Stomach (tissue), 9 donors: ENCODE data around the gene LAMB1. TPM values are rescaled to one million over a fixed set of nuclear protein-coding genes. Genes with fewer than 3 reads are reported as not detected.
"Not testable (repeated sequence)": the region's sequence is repeated elsewhere in the genome, so short reads cannot be mapped to it uniquely, and the experiment has no call there.

ENCODE experiments used
- DNase-seq, 2 donors: peaks; one replicate each; pipeline versions ENCODE4 v3.0.0 to v3.0.0-alpha.2; 2013 to 2019
- H3K27ac ChIP-seq, 5 donors: fragments of 200-600 bp in 4 of 5; sonication (generic) in 4 of 5; one replicate each; pipeline ENCODE4 v1.5.1; 2013 to 2019; ENCODE audit warnings: mild to moderate bottlenecking in 1 of 5, moderate library complexity in 1 of 5
- H3K27me3 ChIP-seq, 3 donors: fragments of 200-600 bp; sonication (generic); one replicate each; pipeline ENCODE4 v1.5.1; 2017 to 2019; ENCODE audit warnings: mixed run types in 1 of 3
- H3K36me3 ChIP-seq, 4 donors: fragments of 200-600 bp; sonication (generic); 1 replicate in 3 of 4; 2 replicates in 1 of 4; pipeline ENCODE4 v1.5.1; 2016 to 2019
- H3K4me1 ChIP-seq, 4 donors: fragments of 200-600 bp; sonication (generic); one replicate each; pipeline ENCODE4 v1.5.1; 2016 to 2019
- H3K4me3 ChIP-seq, 4 donors: fragments of 200-600 bp; sonication (generic) in 3 of 4; one replicate each; pipeline ENCODE4 v1.5.1; 2016 to 2019; ENCODE audit warnings: mild to moderate bottlenecking in 1 of 4
- H3K9me3 ChIP-seq, 4 donors: fragments of 200-600 bp; sonication (generic); one replicate each; pipeline ENCODE4 v1.5.1; 2016 to 2019
- CTCF ChIP-seq, 7 experiments: fragments of 450-650 bp in 4 of 7; fragments of 200-600 bp in 3 of 7; sonication (generic) in 3 of 7; IDR thresholded peaks; one replicate each; pipeline ENCODE4 v1.5.1; 2016 to 2019; ENCODE audit warnings: antibody characterized with exemption in 7 of 7, control low read depth in 2 of 7, mild to moderate bottlenecking in 1 of 7
- EP300 ChIP-seq: sonication (generic); formaldehyde crosslinking; IDR thresholded peaks from one replicate; pipeline ENCODE4 v1.6.1; 2017; ENCODE audit warnings: antibody characterized with exemption
- POLR2A ChIP-seq, 4 donors: fragments of 450-650 bp; IDR thresholded peaks; one replicate each; pipeline ENCODE4 v1.6.1; 2016; ENCODE audit warnings: antibody characterized with exemption in 4 of 4, control low read depth in 2 of 4, mild to moderate bottlenecking in 1 of 4, moderate library complexity in 1 of 4
- POLR2AphosphoS5 ChIP-seq, 3 donors: sonication (generic); formaldehyde crosslinking; IDR thresholded peaks; one replicate each; pipeline ENCODE4 v1.6.1; 2016; ENCODE audit warnings: antibody characterized with exemption in 3 of 3
- WGBS, 5 donors: extraction: QIAGEN DNeasy Blood & Tissue Kit in 3 of 5; methylation state at CpG; one replicate each; pipeline versions ENCODE4 v1.1.5 to v1.1.7; 2013 to 2018; 5-methylcytosine and 5-hydroxymethylcytosine counted together
- intact Hi-C: fragments of 100-400 bp; cut with DNase I; formaldehyde crosslinking; loops from one replicate; pipeline ENCODE4 v1.15.1; 2023; ENCODE audit warnings: low total_unique reads
- polyA plus RNA-seq, 3 donors: library from polyadenylated mRNA; stranded (reverse); fragments of 200-250 nt; gene quantifications; one replicate each; pipeline ENCODE4 v1.2.3, GENCODE V29; 2013
- total RNA-seq, 5 donors: library from RNA; depleted of rRNA; stranded (reverse); fragments of >200 nt; gene quantifications; one replicate each; pipeline versions ENCODE4 v1.1.0 to v1.2.3, GENCODE V29; 2014 to 2016
- donor health status: healthy with polysubstance abuse.
- donor health status: Bipolar disorder and iron deficiency.
- donor health status: healthy.

Gene LAMB1
- total and polyA plus RNA-seq, 8 donors, result 50.0 to 399 (median 111) TPM

- intact Hi-C loops, result no loop called here
- H3K27ac ChIP-seq, result no peak overlapping the region
- H3K4me3 ChIP-seq, result no peak overlapping the region
- no peaks in the 10 kb centered on the region for H3K9me3 ChIP-seq
- no peak for TF ChIP-seq EP300
- no peak for TF ChIP-seq POLR2A (IDR thresholded peaks at IDR 0.05)
- WGBS, 5 donors, result 81 to 85% (median 82%) methylated on average over 5 of the region's 5 CpGs
- H3K4me1 ChIP-seq, result no peaks in the 10 kb centered on the region
- no peaks in the 10 kb centered on the region for H3K36me3 ChIP-seq
- DNase-seq, result no peak
- H3K27me3 ChIP-seq, result no peaks in the 10 kb centered on the region
These were observed 31.0 kb upstream of the LAMB1 start for GRCh38 chr7:108033776-108034497.

- H3K9me3 ChIP-seq, intact Hi-C loops, H3K27ac ChIP-seq, H3K4me3 ChIP-seq, H3K36me3 ChIP-seq, H3K27me3 ChIP-seq, DNase-seq, H3K4me1 ChIP-seq: not testable (repeated sequence)
- WGBS, 5 donors, result 86 to 93% (median 91%) methylated on average over 8 of the region's 8 CpGs
These were observed 30.3 kb upstream of the LAMB1 start for GRCh38 chr7:108033309-108033708.

- intact Hi-C loops, result no loop called here
- H3K9me3 ChIP-seq, result no peaks in the 10 kb centered on the region
- no peaks in the 10 kb centered on the region for H3K27me3 ChIP-seq
- H3K27ac ChIP-seq, result no peak overlapping the region
- H3K4me1 ChIP-seq, result peaks cover 0 to 6% (median 2%) of the 10 kb centered on the region in 4 donors
- no peaks in the 10 kb centered on the region for H3K36me3 ChIP-seq
- TF ChIP-seq POLR2A (IDR thresholded peaks at IDR 0.05), result no peak
- TF ChIP-seq EP300, result no peak
- TF ChIP-seq CTCF (IDR thresholded peaks at IDR 0.05), result no peak
- no peak for TF ChIP-seq POLR2AphosphoS5 (IDR thresholded peaks at IDR 0.05)
- WGBS, 5 donors, result 93 to 99% (median 96%) methylated on average over 3 of the region's 3 CpGs
- no peak for DNase-seq
- H3K4me3 ChIP-seq, result no peak overlapping the region
These were observed 27.6 kb upstream of the LAMB1 start for GRCh38 chr7:108030516-108030915.

- no peak for DNase-seq
These were observed 26.1 kb upstream of the LAMB1 start for GRCh38 chr7:108029034-108029433.

GRCh38 chr7:108028111-108028510 is 25.1 kb upstream of the LAMB1 start:
- Histone ChIP-seq H3K4me1 (peaks cover 0 to 6% (median 3%) of the 10 kb centered on the region in 4 donors), H3K27ac (no peak overlapping the region), H3K36me3 (no peaks in the 10 kb centered on the region), H3K4me3 (no peak overlapping the region), H3K9me3 (no peaks in the 10 kb centered on the region), H3K27me3 (no peaks in the 10 kb centered on the region)
- TF ChIP-seq POLR2AphosphoS5 (IDR thresholded peaks at IDR 0.05) (peak in 2 of 3 donors; percentile 37 to 62), EP300 (no peak)
- DNase-seq, result peak; percentile 34 to 76
- intact Hi-C loops, result no loop called here
- 24 to 53% (median 38%) methylated on average over 2 of the region's 2 CpGs for WGBS, 5 donors

More at GRCh38 chr7:108029034-108029433, 26.1 kb upstream of the LAMB1 start:
- intact Hi-C loops, result no loop called here
- H3K4me3 ChIP-seq, result no peak overlapping the region
- 84 to 93% (median 89%) methylated on average over 3 of the region's 3 CpGs for WGBS, 5 donors
- no peaks in the 10 kb centered on the region for H3K9me3 ChIP-seq
- H3K27ac ChIP-seq, result no peak overlapping the region
- no peaks in the 10 kb centered on the region for H3K27me3 ChIP-seq
- TF ChIP-seq POLR2AphosphoS5 (IDR thresholded peaks at IDR 0.05), result no peak
- no peak for TF ChIP-seq POLR2A (IDR thresholded peaks at IDR 0.05)
- TF ChIP-seq EP300, result no peak
- H3K4me1 ChIP-seq, result peaks cover 0 to 6% (median 2%) of the 10 kb centered on the region in 4 donors
- H3K36me3 ChIP-seq, result no peaks in the 10 kb centered on the region

- H3K36me3 ChIP-seq, result no peaks in the 10 kb centered on the region
- DNase-seq, result no peak
- no peaks in the 10 kb centered on the region for H3K27me3 ChIP-seq
- H3K4me3 ChIP-seq, result no peak overlapping the region
- TF ChIP-seq CTCF (IDR thresholded peaks at IDR 0.05) (no peak), EP300 (no peak), POLR2A (IDR thresholded peaks at IDR 0.05) (no peak)
- no peak overlapping the region for H3K27ac ChIP-seq
- peaks cover 0 to 9% (median 5%) of the 10 kb centered on the region in 4 donors for H3K4me1 ChIP-seq
- WGBS, 5 donors, result 78 to 87% (median 86%) methylated on average over 1 of the region's 1 CpG
- intact Hi-C loops, result no loop called here
- H3K9me3 ChIP-seq, result no peaks in the 10 kb centered on the region
These were observed 24.3 kb upstream of the LAMB1 start for GRCh38 chr7:108027239-108027638.
